NT2/D1 (cell line): ENCODE data around the gene SYT8.

Experiments
- SUZ12 ChIP-seq: IDR thresholded peaks from 2 replicates; pipeline ENCODE4 v1.6.1; 2011; ENCODE audit not compliant: insufficient read length, insufficient read depth; ENCODE audit errors: extremely low read depth
- YY1 ChIP-seq: IDR thresholded peaks from 2 replicates; pipeline ENCODE4 v1.6.1; 2011; ENCODE audit not compliant: insufficient read length, insufficient read depth
- ZNF274 ChIP-seq: IDR thresholded peaks from 2 replicates; pipeline ENCODE4 v1.6.1; 2011; ENCODE audit warnings: mild to moderate bottlenecking, low read depth, low read length

DNA sequence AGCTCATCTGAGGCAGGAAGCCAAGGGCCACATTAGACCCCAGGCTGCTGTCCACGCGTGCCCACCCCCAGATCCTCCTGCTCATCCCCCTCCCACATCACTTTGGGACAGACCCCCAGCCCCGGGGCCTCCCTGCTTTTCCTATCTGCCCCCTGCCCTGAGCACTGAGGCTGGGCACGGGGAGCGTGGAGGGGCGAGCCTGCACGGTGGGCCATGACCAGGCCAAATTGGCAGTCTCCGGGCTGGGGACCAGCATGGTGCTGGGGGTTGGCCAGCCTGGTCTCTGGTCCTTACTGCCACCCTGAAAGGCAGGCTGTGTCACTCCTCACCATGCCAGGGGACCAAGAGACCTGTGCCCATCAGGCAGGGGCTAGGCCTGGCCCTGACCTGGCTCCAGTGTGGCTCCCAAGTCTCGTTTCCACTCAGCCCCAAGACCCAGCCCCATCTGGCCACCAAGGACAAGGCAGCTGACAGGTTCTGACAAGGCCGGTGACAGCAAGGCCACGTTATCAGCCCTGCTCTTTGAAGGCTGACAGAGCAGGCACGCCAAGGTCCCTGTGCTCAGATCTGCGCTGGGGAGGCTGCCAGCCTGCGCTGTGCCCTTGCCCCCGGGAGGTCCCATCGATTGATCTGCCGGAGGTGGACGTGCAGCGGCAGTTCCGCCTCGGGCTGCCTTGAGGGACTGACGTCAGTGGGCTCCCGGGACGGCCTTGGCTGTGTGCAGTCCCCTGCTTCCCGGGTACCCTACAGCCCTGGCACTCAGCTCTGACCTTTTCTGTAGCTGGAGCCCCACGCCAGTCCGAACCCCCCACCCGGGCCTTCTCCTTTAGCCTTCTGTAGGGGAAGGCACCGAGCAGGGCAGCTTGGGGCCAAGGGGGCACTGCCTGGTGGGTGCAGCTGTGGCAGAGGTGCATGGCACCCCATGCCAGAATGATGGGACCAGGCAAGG, 7.6 kb downstream of the SYT8 start:
- TF ChIP-seq YY1: no peak
- no peak for TF ChIP-seq ZNF274
- TF ChIP-seq SUZ12: no peak
